Measurements from ENCODE around the gene MUS81. TPM values are rescaled to one million over a fixed set of nuclear protein-coding genes. Genes with fewer than 3 reads are reported as not detected.

Gene MUS81
- total and polyA plus RNA-seq, 10 of the 15 experiments (the other 5 are each of a cell fraction or from before 2014, with no cell fraction given): 11.8 to 76.1 (median 48.4) TPM

GRCh38 chr11:65859095-65859811, 980 bp upstream of the MUS81 start (continued):
- TF ChIP-seq IRF4 (IDR thresholded peaks at IDR 0.05; ENCODE audit: low read depth, low read length): no peak
- TF ChIP-seq HDGF (IDR thresholded peaks at IDR 0.05): no peak
- 0 out of 2 replicates have a peak, but pooled peaks have one; percentile 35 for TF ChIP-seq ZBED1 (IDR thresholded peaks at IDR 0.05; ENCODE audit: borderline replicate concordance)
- TF ChIP-seq CREM (IDR thresholded peaks at IDR 0.05; ENCODE audit: low read depth): no peak
- peak; percentile 42 for TF ChIP-seq SIX5 (IDR thresholded peaks at IDR 0.05; ENCODE audit: low read depth, low read length, severe bottlenecking)
- no peak for TF ChIP-seq EED (IDR thresholded peaks at IDR 0.05; ENCODE audit: low read depth)
- TF ChIP-seq MYB (IDR thresholded peaks at IDR 0.05; ENCODE audit: borderline replicate concordance, low read depth, low read length): no peak
- no peak for TF ChIP-seq SMAD1 (IDR thresholded peaks at IDR 0.05; ENCODE audit: low read depth, partially characterized antibody)
- no peak for TF ChIP-seq ATF7 (IDR thresholded peaks at IDR 0.05; ENCODE audit: low read depth)
- no peak for TF ChIP-seq SREBF1 (IDR thresholded peaks at IDR 0.05; ENCODE audit: low read length)
- no peak for TF ChIP-seq KDM1A (IDR thresholded peaks at IDR 0.05; ENCODE audit: borderline replicate concordance)
- no peak for TF ChIP-seq ZNF384 (IDR thresholded peaks at IDR 0.05; ENCODE audit: borderline replicate concordance, low read depth, low read length)
- peak; percentile 81; the same call in 2 of the 3 replicates for TF ChIP-seq POU2F2 (IDR thresholded peaks at IDR 0.05; ENCODE audit: borderline replicate concordance, low read depth, low read length)
- peak; percentile 24; the same call in 1 of the 2 replicates for TF ChIP-seq TCF3 (IDR thresholded peaks at IDR 0.05; ENCODE audit: borderline replicate concordance, insufficient read depth, low read depth, low read length)
- TF ChIP-seq MTA2 (IDR thresholded peaks at IDR 0.05; ENCODE audit: low read depth): no peak
- TF ChIP-seq CBX3 (IDR thresholded peaks at IDR 0.05; ENCODE audit: borderline replicate concordance, low read depth): no peak
- TF ChIP-seq ZNF207 (IDR thresholded peaks at IDR 0.05; ENCODE audit: borderline replicate concordance): peak; percentile 7; the same call in 1 of the 2 replicates
- TF ChIP-seq ZNF24 (IDR thresholded peaks at IDR 0.05): no peak
- TF ChIP-seq RAD51 (IDR thresholded peaks at IDR 0.05): no peak
- TF ChIP-seq SMAD5 (IDR thresholded peaks at IDR 0.05; ENCODE audit: low read depth): peak; percentile 91
- no peak for TF ChIP-seq SMC3 (IDR thresholded peaks at IDR 0.05; ENCODE audit: borderline replicate concordance, low read length)
- no peak for TF ChIP-seq ZNF217 (IDR thresholded peaks at IDR 0.05)
- TF ChIP-seq CHD1 (IDR thresholded peaks at IDR 0.05; ENCODE audit: low read depth, low read length): no peak
- TF ChIP-seq, protein P1, sequence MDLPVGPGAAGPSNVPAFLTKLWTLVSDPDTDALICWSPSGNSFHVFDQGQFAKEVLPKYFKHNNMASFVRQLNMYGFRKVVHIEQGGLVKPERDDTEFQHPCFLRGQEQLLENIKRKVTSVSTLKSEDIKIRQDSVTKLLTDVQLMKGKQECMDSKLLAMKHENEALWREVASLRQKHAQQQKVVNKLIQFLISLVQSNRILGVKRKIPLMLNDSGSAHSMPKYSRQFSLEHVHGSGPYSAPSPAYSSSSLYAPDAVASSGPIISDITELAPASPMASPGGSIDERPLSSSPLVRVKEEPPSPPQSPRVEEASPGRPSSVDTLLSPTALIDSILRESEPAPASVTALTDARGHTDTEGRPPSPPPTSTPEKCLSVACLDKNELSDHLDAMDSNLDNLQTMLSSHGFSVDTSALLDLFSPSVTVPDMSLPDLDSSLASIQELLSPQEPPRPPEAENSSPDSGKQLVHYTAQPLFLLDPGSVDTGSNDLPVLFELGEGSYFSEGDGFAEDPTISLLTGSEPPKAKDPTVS (IDR thresholded peaks at IDR 0.05; ENCODE audit: low read depth, low read length): no peak
- TF ChIP-seq IRF5 (IDR thresholded peaks at IDR 0.05; ENCODE audit: borderline replicate concordance): no peak
- no peak for TF ChIP-seq TCF7 (IDR thresholded peaks at IDR 0.05; ENCODE audit: borderline replicate concordance)
- TF ChIP-seq CHD4 (IDR thresholded peaks at IDR 0.05): no peak
- TF ChIP-seq ETV6 (conservative IDR thresholded peaks at IDR 0.05 in 1 of 2, IDR thresholded peaks at IDR 0.05 in 1 of 2; ENCODE audit: borderline replicate concordance in 1 of 2, low read depth in 1 of 2): no peak
- TF ChIP-seq, protein P2, sequence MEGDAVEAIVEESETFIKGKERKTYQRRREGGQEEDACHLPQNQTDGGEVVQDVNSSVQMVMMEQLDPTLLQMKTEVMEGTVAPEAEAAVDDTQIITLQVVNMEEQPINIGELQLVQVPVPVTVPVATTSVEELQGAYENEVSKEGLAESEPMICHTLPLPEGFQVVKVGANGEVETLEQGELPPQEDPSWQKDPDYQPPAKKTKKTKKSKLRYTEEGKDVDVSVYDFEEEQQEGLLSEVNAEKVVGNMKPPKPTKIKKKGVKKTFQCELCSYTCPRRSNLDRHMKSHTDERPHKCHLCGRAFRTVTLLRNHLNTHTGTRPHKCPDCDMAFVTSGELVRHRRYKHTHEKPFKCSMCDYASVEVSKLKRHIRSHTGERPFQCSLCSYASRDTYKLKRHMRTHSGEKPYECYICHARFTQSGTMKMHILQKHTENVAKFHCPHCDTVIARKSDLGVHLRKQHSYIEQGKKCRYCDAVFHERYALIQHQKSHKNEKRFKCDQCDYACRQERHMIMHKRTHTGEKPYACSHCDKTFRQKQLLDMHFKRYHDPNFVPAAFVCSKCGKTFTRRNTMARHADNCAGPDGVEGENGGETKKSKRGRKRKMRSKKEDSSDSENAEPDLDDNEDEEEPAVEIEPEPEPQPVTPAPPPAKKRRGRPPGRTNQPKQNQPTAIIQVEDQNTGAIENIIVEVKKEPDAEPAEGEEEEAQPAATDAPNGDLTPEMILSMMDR (IDR thresholded peaks at IDR 0.05 in 2 of 3, conservative IDR thresholded peaks at IDR 0.05 in 1 of 3; ENCODE audit: control insufficient read depth in 2 of 3, extremely low read depth in 1 of 3, insufficient read depth in 1 of 3, low read depth in 3 of 3, low read length in 3 of 3): no peak
- TF ChIP-seq ZNF274 (IDR thresholded peaks at IDR 0.05; ENCODE audit: insufficient read depth, insufficient read length): no peak
